ENCODE measurements around the gene SLC15A3.
A peak's percentile ranks its signal among the peaks of the same experiment; 100 is the strongest.

Gene SLC15A3

GRCh38 chr11:60966890-60967289 is 14.9 kb upstream of the SLC15A3 start:
- ATAC-seq (no peak), DNase-seq (ENCODE audit: low spot score in 2 of 2) (no peak)
- Mint-ChIP-seq H3K27ac (no peak overlapping the region), H3K9me3 (no peaks in the 10 kb centered on the region), H3K4me1 (peaks cover 18% of the 10 kb centered on the region), H3K4me3 (no peak overlapping the region), H3K36me3 (peaks cover 5% of the 10 kb centered on the region)

GRCh38 chr11:60964801-60965200 is 12.8 kb upstream of the SLC15A3 start:
- Mint-ChIP-seq H3K9me3 (no peaks in the 10 kb centered on the region), H3K27ac (no peak overlapping the region), H3K4me1 (no peaks in the 10 kb centered on the region), H3K4me3 (no peak overlapping the region), H3K36me3 (no peaks in the 10 kb centered on the region)
- DNase-seq (ENCODE audit: low spot score in 2 of 2) (no peak), ATAC-seq (no peak)

- H3K4me3 Mint-ChIP-seq: no peak overlapping the region
- no peak for ATAC-seq
- no peak for DNase-seq (ENCODE audit: low spot score in 2 of 2)
- no peaks in the 10 kb centered on the region for H3K36me3 Mint-ChIP-seq
- no peak overlapping the region for H3K27ac Mint-ChIP-seq
- H3K4me1 Mint-ChIP-seq: no peaks in the 10 kb centered on the region
- no peaks in the 10 kb centered on the region for H3K9me3 Mint-ChIP-seq
Measured at GRCh38 chr11:60960405-60960804, 8.4 kb upstream of the SLC15A3 start.

GRCh38 chr11:60959431-60959830 is 7.5 kb upstream of the SLC15A3 start:
- ATAC-seq: no peak
- no peak for DNase-seq (ENCODE audit: low spot score in 2 of 2)

GRCh38 chr11:60957188-60957587 is 5.2 kb upstream of the SLC15A3 start:
- peaks cover 4% of the 10 kb centered on the region for H3K36me3 Mint-ChIP-seq
- H3K9me3 Mint-ChIP-seq: no peaks in the 10 kb centered on the region
- DNase-seq (ENCODE audit: low spot score in 2 of 2) (no peak), ATAC-seq (no peak)
- no peak overlapping the region for H3K27ac Mint-ChIP-seq
- no peak overlapping the region for H3K4me3 Mint-ChIP-seq
- H3K4me1 Mint-ChIP-seq: peaks cover 13% of the 10 kb centered on the region

More at GRCh38 chr11:60959431-60959830, 7.5 kb upstream of the SLC15A3 start:
- Mint-ChIP-seq H3K4me3 (no peak overlapping the region), H3K36me3 (no peaks in the 10 kb centered on the region), H3K4me1 (no peaks in the 10 kb centered on the region), H3K9me3 (no peaks in the 10 kb centered on the region), H3K27ac (no peak overlapping the region)

- H3K4me3 Mint-ChIP-seq: no peak overlapping the region
- H3K4me1 Mint-ChIP-seq: peaks cover 20% of the 10 kb centered on the region
- no peaks in the 10 kb centered on the region for H3K9me3 Mint-ChIP-seq
- H3K27ac Mint-ChIP-seq: no peak overlapping the region
- ATAC-seq: no peak
- H3K36me3 Mint-ChIP-seq: peaks cover 4% of the 10 kb centered on the region
- DNase-seq (ENCODE audit: low spot score in 2 of 2): no peak
Measured at GRCh38 chr11:60955571-60955970, 3.6 kb upstream of the SLC15A3 start.

GRCh38 chr11:60954421-60954820 is 2.4 kb upstream of the SLC15A3 start:
- Mint-ChIP-seq H3K4me3 (no peak overlapping the region), H3K4me1 (peaks cover 20% of the 10 kb centered on the region), H3K27ac (no peak overlapping the region), H3K36me3 (peaks cover 4% of the 10 kb centered on the region), H3K9me3 (no peaks in the 10 kb centered on the region)
- DNase-seq (ENCODE audit: low spot score in 2 of 2) (no peak), ATAC-seq (no peak)

DNA sequence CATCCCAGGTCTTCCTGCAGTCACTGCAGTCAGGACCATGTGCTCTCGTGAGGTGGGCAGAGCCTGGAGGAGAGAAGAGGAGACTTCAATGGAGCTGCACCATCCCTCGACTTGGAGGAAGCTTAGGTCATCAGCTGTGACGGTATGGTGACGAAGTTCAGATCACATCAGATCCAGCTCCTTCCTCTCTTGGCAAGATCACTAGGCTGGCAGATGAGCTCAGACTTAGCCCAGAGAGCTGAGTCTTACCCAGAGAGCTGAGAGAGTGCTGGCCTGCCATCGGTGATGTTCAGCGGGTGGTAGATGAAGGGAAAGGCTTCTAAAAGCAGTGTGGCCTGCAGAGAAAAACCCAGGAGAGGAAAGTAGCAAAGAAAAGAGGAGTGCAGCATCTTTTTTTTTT is 1.8 kb upstream of the SLC15A3 start:
- Mint-ChIP-seq H3K27ac (peak overlapping the region; percentile 40), H3K4me3 (no peak overlapping the region), H3K4me1 (peaks cover 26% of the 10 kb centered on the region), H3K36me3 (peaks cover 4% of the 10 kb centered on the region), H3K9me3 (no peaks in the 10 kb centered on the region)
- DNase-seq (ENCODE audit: low spot score in 2 of 2): no peak
- ATAC-seq: no peak

GRCh38 chr11:60952742-60953170 is 780 bp upstream of the SLC15A3 start:
- Mint-ChIP-seq H3K9me3 (no peaks in the 10 kb centered on the region), H3K4me1 (peaks cover 30% of the 10 kb centered on the region), H3K36me3 (peaks cover 4% of the 10 kb centered on the region), H3K4me3 (peak overlapping the region; percentile 73), H3K27ac (peak overlapping the region; percentile 84)
- DNase-seq (ENCODE audit: low spot score in 2 of 2) (no peak), ATAC-seq (no peak)

- H3K4me3 Mint-ChIP-seq: peak overlapping the region; percentile 73
- H3K4me1 Mint-ChIP-seq: peaks cover 30% of the 10 kb centered on the region
- H3K36me3 Mint-ChIP-seq: peaks cover 4% of the 10 kb centered on the region
- DNase-seq (ENCODE audit: low spot score in 2 of 2) (no peak), ATAC-seq (no peak)
- peak overlapping the region; percentile 84 for H3K27ac Mint-ChIP-seq
- no peaks in the 10 kb centered on the region for H3K9me3 Mint-ChIP-seq
Measured at GRCh38 chr11:60951606-60951903, 421 bp downstream of the SLC15A3 start.

- H3K27ac Mint-ChIP-seq: no peak overlapping the region
- peaks cover 9% of the 10 kb centered on the region for H3K36me3 Mint-ChIP-seq
- DNase-seq (ENCODE audit: low spot score in 2 of 2) (no peak), ATAC-seq (peak; percentile 38)
- H3K4me3 Mint-ChIP-seq: peak overlapping the region; percentile 73
- peaks cover 30% of the 10 kb centered on the region for H3K4me1 Mint-ChIP-seq
- H3K9me3 Mint-ChIP-seq: no peaks in the 10 kb centered on the region
Measured at GRCh38 chr11:60950933-60951605, 907 bp downstream of the SLC15A3 start.

DNA sequence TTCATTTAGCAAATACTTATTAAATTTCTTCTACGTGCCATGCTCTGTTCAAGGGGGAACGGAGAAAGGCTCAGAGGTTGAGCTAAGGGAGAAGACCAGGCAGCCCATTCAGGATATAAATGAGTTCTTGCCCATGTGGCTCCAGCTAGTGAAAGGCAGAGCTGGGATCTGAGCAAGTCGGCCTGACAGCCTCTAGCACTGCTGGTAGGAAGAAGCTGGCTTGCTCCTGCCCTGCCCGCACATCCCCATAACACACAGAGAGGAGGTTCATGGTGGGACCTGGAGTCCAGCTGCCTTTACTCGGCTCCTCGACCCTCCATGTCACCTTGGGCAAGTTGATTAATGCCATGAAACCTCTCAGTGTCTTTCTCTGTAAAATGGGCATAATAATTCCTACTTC is 2.0 kb downstream of the SLC15A3 start:
- no peak overlapping the region for H3K27ac Mint-ChIP-seq
- H3K4me1 Mint-ChIP-seq: peaks cover 33% of the 10 kb centered on the region
- H3K9me3 Mint-ChIP-seq: no peaks in the 10 kb centered on the region
- DNase-seq (ENCODE audit: low spot score in 2 of 2) (no peak), ATAC-seq (no peak)
- peaks cover 14% of the 10 kb centered on the region for H3K36me3 Mint-ChIP-seq
- peak overlapping the region; percentile 21 for H3K4me3 Mint-ChIP-seq

- Mint-ChIP-seq H3K4me1 (peaks cover 37% of the 10 kb centered on the region), H3K27ac (no peak overlapping the region), H3K9me3 (no peaks in the 10 kb centered on the region), H3K36me3 (peaks cover 10% of the 10 kb centered on the region), H3K4me3 (no peak overlapping the region)
- ATAC-seq: no peak
- DNase-seq (ENCODE audit: low spot score in 2 of 2): no peak
Measured at GRCh38 chr11:60948250-60948649, 3.7 kb downstream of the SLC15A3 start.

DNA sequence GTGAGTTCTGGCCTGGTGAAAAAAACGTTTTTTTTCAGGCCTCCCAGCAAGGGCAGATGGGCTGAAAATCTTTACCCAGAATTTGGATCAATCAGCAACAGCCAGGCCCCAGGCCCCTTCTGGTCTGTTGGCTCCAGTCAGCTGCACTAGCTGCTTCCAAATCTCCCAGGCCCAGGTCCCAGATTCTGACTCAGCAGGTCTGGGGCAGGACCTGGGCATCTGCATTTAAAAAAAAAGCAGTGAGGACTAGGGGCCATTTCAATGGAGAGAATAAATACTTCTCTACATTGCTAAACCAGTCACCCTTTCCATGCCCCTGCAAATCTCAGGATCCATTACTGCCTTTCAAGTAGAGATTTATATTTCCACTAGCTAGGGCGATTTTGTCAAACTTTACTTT is 4.3 kb downstream of the SLC15A3 start:
- DNase-seq (ENCODE audit: low spot score in 2 of 2): no peak
- Mint-ChIP-seq H3K27ac (no peak overlapping the region), H3K36me3 (peaks cover 10% of the 10 kb centered on the region), H3K9me3 (no peaks in the 10 kb centered on the region), H3K4me3 (no peak overlapping the region), H3K4me1 (peaks cover 34% of the 10 kb centered on the region)
- ATAC-seq: no peak

DNA sequence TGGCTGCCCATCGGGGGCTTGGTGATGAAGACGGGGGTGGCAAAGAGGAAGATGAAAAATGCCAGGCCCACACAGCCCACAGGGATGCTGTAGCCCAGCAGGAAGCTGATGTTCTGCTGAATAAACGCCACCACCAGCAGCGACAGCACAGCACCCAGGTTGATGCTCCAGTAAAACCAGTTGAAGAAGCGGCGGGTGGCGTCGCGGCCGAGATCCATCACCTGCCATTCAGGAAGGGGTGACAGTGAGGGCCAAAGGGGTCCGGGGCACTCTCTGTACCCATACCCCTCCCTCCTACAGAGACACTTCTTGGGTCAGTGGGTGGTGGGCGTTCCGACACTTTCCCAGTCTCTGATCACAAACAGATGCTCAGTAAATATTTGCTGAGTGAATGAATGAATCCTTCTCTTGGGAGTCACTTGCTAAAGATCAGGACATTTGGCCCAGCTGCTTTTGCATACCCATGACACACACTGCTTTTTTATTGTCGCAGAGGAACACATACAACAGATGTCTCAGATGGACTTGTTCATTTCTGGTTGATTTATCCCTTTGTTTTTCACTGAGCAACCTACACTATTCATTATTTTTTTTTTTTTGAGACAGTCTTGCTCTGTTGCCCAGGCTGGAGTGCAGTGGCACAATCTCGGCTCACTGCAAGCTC is 5.2 kb downstream of the SLC15A3 start:
- Mint-ChIP-seq H3K36me3 (peaks cover 10% of the 10 kb centered on the region), H3K4me3 (no peak overlapping the region), H3K9me3 (no peaks in the 10 kb centered on the region), H3K27ac (no peak overlapping the region), H3K4me1 (peaks cover 24% of the 10 kb centered on the region)
- DNase-seq (ENCODE audit: low spot score in 2 of 2) (no peak), ATAC-seq (no peak)

DNA sequence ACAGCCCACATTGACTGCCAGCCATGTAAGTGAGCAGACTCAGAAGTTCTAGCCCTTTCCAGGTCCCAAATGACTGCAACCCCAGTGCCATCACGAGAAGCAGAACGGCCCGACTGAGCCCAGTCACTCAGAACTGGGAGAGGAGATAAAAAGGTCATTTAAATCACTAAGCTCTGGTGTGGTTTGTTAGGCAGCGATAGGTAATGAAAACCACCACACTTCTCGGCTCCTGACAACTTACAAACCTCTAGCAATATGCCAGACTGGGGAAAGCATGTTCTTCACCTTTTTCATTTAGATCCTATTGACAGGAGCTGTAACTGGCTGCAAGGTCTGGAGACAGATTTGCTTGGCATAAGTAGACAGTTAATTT is 6.7 kb downstream of the SLC15A3 start:
- Mint-ChIP-seq H3K4me3 (no peak overlapping the region), H3K4me1 (peaks cover 22% of the 10 kb centered on the region)
- ATAC-seq: no peak

More for the DNA sequence above, 6.7 kb downstream of the SLC15A3 start:
- Mint-ChIP-seq H3K36me3 (peaks cover 10% of the 10 kb centered on the region), H3K27ac (no peak overlapping the region), H3K9me3 (no peaks in the 10 kb centered on the region)
- DNase-seq (ENCODE audit: low spot score in 2 of 2): no peak

Data from stimulated activated effector memory CD8-positive, alpha-beta T cell treated with anti-CD3 and anti-CD28 coated beads, Interleukin-12 subunit alpha, Interleukin-12 subunit beta, amount 100 ng/mL, for 72 hours (primary cell).